ENCODE data around the gene OPA1.
"Not testable (repeated sequence)": the region's sequence is repeated elsewhere in the genome, so short reads cannot be mapped to it uniquely, and the experiment has no call there.

GRCh38 chr3:193610516-193610915, 17.5 kb downstream of the OPA1 start:
- TF ChIP-seq, protein P1, sequence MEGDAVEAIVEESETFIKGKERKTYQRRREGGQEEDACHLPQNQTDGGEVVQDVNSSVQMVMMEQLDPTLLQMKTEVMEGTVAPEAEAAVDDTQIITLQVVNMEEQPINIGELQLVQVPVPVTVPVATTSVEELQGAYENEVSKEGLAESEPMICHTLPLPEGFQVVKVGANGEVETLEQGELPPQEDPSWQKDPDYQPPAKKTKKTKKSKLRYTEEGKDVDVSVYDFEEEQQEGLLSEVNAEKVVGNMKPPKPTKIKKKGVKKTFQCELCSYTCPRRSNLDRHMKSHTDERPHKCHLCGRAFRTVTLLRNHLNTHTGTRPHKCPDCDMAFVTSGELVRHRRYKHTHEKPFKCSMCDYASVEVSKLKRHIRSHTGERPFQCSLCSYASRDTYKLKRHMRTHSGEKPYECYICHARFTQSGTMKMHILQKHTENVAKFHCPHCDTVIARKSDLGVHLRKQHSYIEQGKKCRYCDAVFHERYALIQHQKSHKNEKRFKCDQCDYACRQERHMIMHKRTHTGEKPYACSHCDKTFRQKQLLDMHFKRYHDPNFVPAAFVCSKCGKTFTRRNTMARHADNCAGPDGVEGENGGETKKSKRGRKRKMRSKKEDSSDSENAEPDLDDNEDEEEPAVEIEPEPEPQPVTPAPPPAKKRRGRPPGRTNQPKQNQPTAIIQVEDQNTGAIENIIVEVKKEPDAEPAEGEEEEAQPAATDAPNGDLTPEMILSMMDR (IDR thresholded peaks at IDR 0.05 in 8 of 11, conservative IDR thresholded peaks at IDR 0.05 in 3 of 11), result not testable (repeated sequence)
- TF ChIP-seq POLR2A, POLR2AphosphoS5 (IDR thresholded peaks at IDR 0.05): not testable (repeated sequence)

All from spleen (tissue), 7 donors.